CD8-positive, alpha-beta memory T cell (primary cell): Measurements from ENCODE around the gene OSBPL3. TPM values are rescaled to one million over a fixed set of nuclear protein-coding genes. Genes with fewer than 3 reads are reported as not detected.

ENCODE experiments used
- CTCF ChIA-PET: fragments of 350-600 bp; sonication (Branson Sonifier 250); formaldehyde crosslinking; loops from one replicate; lab custom pipeline; 2021; ENCODE audit warnings: antibody characterized with exemption; lab: Charles Lee
- POLR2A ChIA-PET: fragments of 350-600 bp; sonication (Branson Sonifier 250); formaldehyde crosslinking; loops from one replicate; lab custom pipeline; 2021; ENCODE audit warnings: antibody characterized with exemption; lab: Charles Lee
- DNase-seq, 5 donors: peaks; one replicate each; pipeline versions ENCODE4 v3.0.0 to v3.0.0-alpha.2; 2020 to 2022; ENCODE audit warnings: mixed read lengths in 1 of 5
- H3K27ac ChIP-seq: one replicate; pipeline ENCODE4 v1.7.0; 2013; ENCODE audit warnings: low read depth, mild to moderate bottlenecking, low read length, moderate library complexity
- H3K27me3 ChIP-seq: 2 replicates; pipeline ENCODE4 v1.7.0; 2013; ENCODE audit warnings: low read length, mild to moderate bottlenecking; ENCODE audit not compliant: insufficient read depth, poor library complexity, severe bottlenecking
- H3K36me3 ChIP-seq: 2 replicates; pipeline ENCODE4 v1.7.0; 2013; ENCODE audit warnings: mild to moderate bottlenecking, low read length, moderate library complexity; ENCODE audit not compliant: insufficient read depth
- H3K4me1 ChIP-seq: 2 replicates; pipeline ENCODE4 v1.7.0; 2013; ENCODE audit warnings: mild to moderate bottlenecking, low read length, moderate library complexity; ENCODE audit not compliant: insufficient read depth
- H3K4me3 ChIP-seq: 2 replicates; pipeline ENCODE4 v1.7.0; 2013; ENCODE audit warnings: mild to moderate bottlenecking, low read length
- H3K9me3 ChIP-seq: 2 replicates; pipeline ENCODE4 v1.7.0; 2013; ENCODE audit warnings: mild to moderate bottlenecking, low read length
- H3K27ac Mint-ChIP-seq, 8 donors: one replicate each; pipeline ENCODE4 v1.8.0; 2020 to 2021; ENCODE audit warnings: mixed read lengths in 8 of 8, mild to moderate bottlenecking in 6 of 8, inconsistent platforms in 3 of 8, moderate library complexity in 3 of 8
- H3K27me3 Mint-ChIP-seq, 2 donors: one replicate each; pipeline ENCODE4 v1.8.0; 2020 to 2021; ENCODE audit warnings: mixed read lengths in 2 of 2, mild to moderate bottlenecking in 1 of 2, moderate library complexity in 1 of 2
- H3K36me3 Mint-ChIP-seq, 3 donors: one replicate each; pipeline ENCODE4 v1.8.0; 2020 to 2021; ENCODE audit warnings: mixed read lengths in 3 of 3, inconsistent platforms in 1 of 3, mild to moderate bottlenecking in 1 of 3
- H3K4me1 Mint-ChIP-seq, 3 donors: one replicate each; pipeline ENCODE4 v1.8.0; 2020 to 2021; ENCODE audit warnings: mixed read lengths in 3 of 3, inconsistent platforms in 1 of 3, mild to moderate bottlenecking in 1 of 3
- H3K4me3 Mint-ChIP-seq, 7 donors: one replicate each; pipeline ENCODE4 v1.8.0; 2020 to 2021; ENCODE audit warnings: mixed read lengths in 7 of 7, mild to moderate bottlenecking in 6 of 7, moderate library complexity in 4 of 7, inconsistent platforms in 2 of 7
- H3K9me3 Mint-ChIP-seq, 5 donors: one replicate each; pipeline ENCODE4 v1.8.0; 2020 to 2022; ENCODE audit warnings: mixed read lengths in 5 of 5, mild to moderate bottlenecking in 3 of 5, moderate library complexity in 2 of 5, inconsistent platforms in 1 of 5
- polyA plus RNA-seq: library from polyadenylated mRNA; unstranded; fragments of 300-500 nt; fragmentation: Illumina TruSeq; gene quantifications from one replicate; pipeline ENCODE4 v1.2.3, GENCODE V29; 2021
- total RNA-seq, 2 experiments: library from RNA; stranded (reverse); gene quantifications; one replicate each; pipeline ENCODE4 v1.2.3, GENCODE V29; 2021

OSBPL3 gene
- total and polyA plus RNA-seq, 3 experiments from 2014 or later = 16.4 to 72.5 (median 71.7) TPM

- ChIA-PET CTCF (interaction anchor here (0.6 to 4.6 kb wide), 35 partner anchors 8 to 307 kb away, joined by 3 to 86 read pairs (median 5); partner anchors contain the start of genes CYCS and OSBPL3), POLR2A (interaction anchor here (0.6 to 3.6 kb wide), 6 partner anchors 9 to 329 kb away, joined by 3 to 51 read pairs (median 4); partner anchors contain the start of gene OSBPL3)
- Histone ChIP-seq H3K27me3 (no peaks in the 10 kb centered on the region), H3K27ac (peak overlapping the region; percentile 74), H3K9me3 (no peaks in the 10 kb centered on the region), H3K4me1 (peaks cover 27% of the 10 kb centered on the region), H3K4me3 (peak overlapping the region; percentile 37), H3K36me3 (peaks cover 6% of the 10 kb centered on the region)
- peak; percentile 58 to 80 (median 67) for DNase-seq
- Mint-ChIP-seq H3K9me3 (no peaks in the 10 kb centered on the region), H3K36me3 (peaks cover 0 to 48% (median 22%) of the 10 kb centered on the region in 3 donors), H3K27me3 (no peaks in the 10 kb centered on the region), H3K4me3 (peak overlapping the region; percentile 44 to 88 (median 84)), H3K27ac (peak overlapping the region; percentile 93 to 98 (median 96)), H3K4me1 (peaks cover 45 to 57% (median 56%) of the 10 kb centered on the region in 3 donors)
Observed at GRCh38 chr7:24819916-24820689, 159.9 kb downstream of the OSBPL3 start.

- Mint-ChIP-seq H3K9me3 (no peaks in the 10 kb centered on the region), H3K27me3 (no peaks in the 10 kb centered on the region), H3K36me3 (peaks cover 0 to 61% (median 25%) of the 10 kb centered on the region in 3 donors), H3K4me1 (peaks cover 27 to 36% (median 31%) of the 10 kb centered on the region in 3 donors), H3K27ac (peak overlapping the region in 6 of 8 donors; percentile 38 to 85 (median 79)), H3K4me3 (no peak overlapping the region)
- Histone ChIP-seq H3K27me3 (no peaks in the 10 kb centered on the region), H3K4me3 (no peak overlapping the region), H3K27ac (no peak overlapping the region), H3K4me1 (peaks cover 25% of the 10 kb centered on the region), H3K36me3 (peaks cover 14% of the 10 kb centered on the region), H3K9me3 (no peaks in the 10 kb centered on the region)
- DNase-seq = no peak
- ChIA-PET POLR2A (no interaction called here), CTCF (interaction anchor here (1.5 to 11.2 kb wide), 2 partner anchors 254 to 279 kb away, joined by 3 to 209 read pairs; no protein-coding TSS in a partner anchor)
Observed at GRCh38 chr7:24817339-24817738, 162.6 kb downstream of the OSBPL3 start.

GRCh38 chr7:24816868-24817267 lies 163.1 kb downstream of the OSBPL3 start:
- peaks cover 22% of the 10 kb centered on the region for H3K4me1 ChIP-seq
- Mint-ChIP-seq H3K4me3 (no peak overlapping the region), H3K9me3 (no peaks in the 10 kb centered on the region), H3K27ac (peak overlapping the region in 4 of 8 donors; percentile 13 to 72 (median 31)), H3K27me3 (no peaks in the 10 kb centered on the region), H3K36me3 (peaks cover 0 to 64% (median 25%) of the 10 kb centered on the region in 3 donors), H3K4me1 (peaks cover 24 to 33% (median 27%) of the 10 kb centered on the region in 3 donors)
- no peak for DNase-seq
- no peak overlapping the region for H3K27ac ChIP-seq
- H3K4me3 ChIP-seq = no peak overlapping the region
- H3K9me3 ChIP-seq = no peaks in the 10 kb centered on the region
- ChIA-PET CTCF (interaction anchor here (1.5 to 11.2 kb wide), 3 partner anchors 253 to 279 kb away, joined by 3 to 209 read pairs (median 15); no protein-coding TSS in a partner anchor), POLR2A (no interaction called here)
- H3K27me3 ChIP-seq = no peaks in the 10 kb centered on the region
- H3K36me3 ChIP-seq = peaks cover 14% of the 10 kb centered on the region

- Mint-ChIP-seq H3K4me3 (no peak overlapping the region), H3K36me3 (peaks cover 3 to 86% (median 35%) of the 10 kb centered on the region in 3 donors), H3K4me1 (peaks cover 0 to 4% (median 0%) of the 10 kb centered on the region in 3 donors), H3K27me3 (no peaks in the 10 kb centered on the region), H3K27ac (peak overlapping the region in 4 of 8 donors; percentile 14 to 61 (median 34)), H3K9me3 (no peaks in the 10 kb centered on the region)
- Histone ChIP-seq H3K27ac (no peak overlapping the region), H3K4me3 (no peak overlapping the region), H3K9me3 (no peaks in the 10 kb centered on the region), H3K36me3 (peaks cover 43% of the 10 kb centered on the region), H3K27me3 (no peaks in the 10 kb centered on the region), H3K4me1 (no peaks in the 10 kb centered on the region)
- ChIA-PET POLR2A (interaction anchor here (0.9 to 1.2 kb wide), 2 partner anchors 8 to 10 kb away, joined by 3 to 4 read pairs; no protein-coding TSS in a partner anchor), CTCF (interaction anchor here (0.7 to 11.2 kb wide), 39 partner anchors 9 to 348 kb away, joined by 3 to 209 read pairs (median 5); partner anchors contain the start of genes CYCS and OSBPL3)
- DNase-seq = peak; percentile 21 to 56 (median 40)
Observed at GRCh38 chr7:24812305-24812945, 167.6 kb downstream of the OSBPL3 start.

GRCh38 chr7:24808518-24808917 lies 171.5 kb downstream of the OSBPL3 start:
- Histone ChIP-seq H3K4me1 (no peaks in the 10 kb centered on the region), H3K36me3 (peaks cover 36% of the 10 kb centered on the region), H3K27ac (no peak overlapping the region), H3K27me3 (no peaks in the 10 kb centered on the region), H3K4me3 (no peak overlapping the region), H3K9me3 (no peaks in the 10 kb centered on the region)
- ChIA-PET POLR2A (no interaction called here), CTCF (interaction anchor here (1.5 to 11.2 kb wide), 2 partner anchors 261 to 287 kb away, joined by 3 to 209 read pairs; no protein-coding TSS in a partner anchor)
- Mint-ChIP-seq H3K27ac (no peak overlapping the region), H3K9me3 (no peaks in the 10 kb centered on the region), H3K4me3 (no peak overlapping the region), H3K4me1 (peaks cover 0 to 4% (median 0%) of the 10 kb centered on the region in 3 donors), H3K27me3 (no peaks in the 10 kb centered on the region), H3K36me3 (peaks cover 16 to 83% (median 31%) of the 10 kb centered on the region in 3 donors)
- no peak for DNase-seq

- Histone ChIP-seq H3K27me3 (no peaks in the 10 kb centered on the region), H3K36me3 (peaks cover 28% of the 10 kb centered on the region), H3K4me3 (no peak overlapping the region), H3K27ac (no peak overlapping the region), H3K9me3 (no peaks in the 10 kb centered on the region), H3K4me1 (no peaks in the 10 kb centered on the region)
- peaks cover 40 to 84% (median 42%) of the 10 kb centered on the region in 3 donors for H3K36me3 Mint-ChIP-seq
- H3K4me1 Mint-ChIP-seq = peaks cover 4 to 6% (median 4%) of the 10 kb centered on the region in 3 donors
- ChIA-PET POLR2A (no interaction called here), CTCF (interaction anchor here (3.7 kb wide), 1 partner anchor 10 kb away, joined by 26 read pairs; no protein-coding TSS in a partner anchor)
- H3K9me3 Mint-ChIP-seq = no peaks in the 10 kb centered on the region
- H3K4me3 Mint-ChIP-seq = no peak overlapping the region
- no peak for DNase-seq
- H3K27ac Mint-ChIP-seq = no peak overlapping the region
- H3K27me3 Mint-ChIP-seq = no peaks in the 10 kb centered on the region
Observed at GRCh38 chr7:24802300-24802699, 177.7 kb downstream of the OSBPL3 start.

- Histone ChIP-seq H3K4me3 (no peak overlapping the region), H3K36me3 (peaks cover 28% of the 10 kb centered on the region), H3K27ac (no peak overlapping the region), H3K4me1 (no peaks in the 10 kb centered on the region), H3K27me3 (no peaks in the 10 kb centered on the region), H3K9me3 (no peaks in the 10 kb centered on the region)
- peaks cover 40 to 85% (median 41%) of the 10 kb centered on the region in 3 donors for H3K36me3 Mint-ChIP-seq
- no peak overlapping the region for H3K27ac Mint-ChIP-seq
- POLR2A ChIA-PET = no interaction called here
- H3K4me3 Mint-ChIP-seq = no peak overlapping the region
- no peaks in the 10 kb centered on the region for H3K9me3 Mint-ChIP-seq
- DNase-seq = no peak
- CTCF ChIA-PET = interaction anchor here (3.7 kb wide), 1 partner anchor 10 kb away, joined by 26 read pairs; no protein-coding TSS in a partner anchor
- H3K4me1 Mint-ChIP-seq = peaks cover 4 to 6% (median 4%) of the 10 kb centered on the region in 3 donors
- no peaks in the 10 kb centered on the region for H3K27me3 Mint-ChIP-seq
Observed at GRCh38 chr7:24801883-24802282, 178.1 kb downstream of the OSBPL3 start.
